Upper lobe of right lung (tissue), 1 donor: ENCODE measurements around the gene PLB1. TPM values are rescaled to one million over a fixed set of nuclear protein-coding genes. Genes with fewer than 3 reads are reported as not detected.
A peak's percentile ranks its signal among the peaks of the same experiment; 100 is the strongest.

Experiments
- ATAC-seq: fragments of 200-7000 bp; cut with Tn5 transposase; one replicate; pipeline ENCODE4 v1.9.1; 2020; ENCODE audit warnings: mild to moderate bottlenecking, moderate library complexity
- DNase-seq: peaks from one replicate; pipeline ENCODE4 v3.0.0-alpha.2; 2020
- H3K27ac ChIP-seq: fragments of 200-600 bp; one replicate; pipeline ENCODE4 v1.8.0; 2022
- H3K27me3 ChIP-seq: fragments of 200-600 bp; one replicate; pipeline ENCODE4 v1.8.0; 2022; ENCODE audit warnings: mild to moderate bottlenecking
- H3K36me3 ChIP-seq: fragments of 200-600 bp; one replicate; pipeline ENCODE4 v1.8.0; 2022
- H3K4me1 ChIP-seq: fragments of 200-600 bp; one replicate; pipeline ENCODE4 v1.8.0; 2022
- H3K4me3 ChIP-seq: fragments of 200-600 bp; one replicate; pipeline ENCODE4 v1.8.0; 2022; ENCODE audit warnings: mild to moderate bottlenecking
- H3K9me3 ChIP-seq: fragments of 200-600 bp; one replicate; pipeline ENCODE4 v1.8.0; 2022
- intact Hi-C: fragments of 100-400 bp; cut with DNase I; formaldehyde crosslinking; loops from one replicate; pipeline ENCODE4 v1.11.0; 2022
- total RNA-seq: library from RNA; stranded (reverse); fragmentation: NEBNext Ultra II Directional; extraction: Animal tissue kit (Norgen Biotek cat#: 25700); gene quantifications from one replicate; pipeline ENCODE4 v1.2.1, GENCODE V29; 2021
- TF ChIP-seq, protein P1 (sequence below): fragments of 200-600 bp; IDR thresholded peaks from one replicate; pipeline ENCODE4 v1.8.0; 2022; ENCODE audit warnings: antibody characterized with exemption
- donor health status: DM: no; HTN: yes; CAD: no; lungs with severe emphysema.

PLB1 gene
- total RNA-seq, 1 donor from 2014 or later = 4.2 TPM

DNA sequence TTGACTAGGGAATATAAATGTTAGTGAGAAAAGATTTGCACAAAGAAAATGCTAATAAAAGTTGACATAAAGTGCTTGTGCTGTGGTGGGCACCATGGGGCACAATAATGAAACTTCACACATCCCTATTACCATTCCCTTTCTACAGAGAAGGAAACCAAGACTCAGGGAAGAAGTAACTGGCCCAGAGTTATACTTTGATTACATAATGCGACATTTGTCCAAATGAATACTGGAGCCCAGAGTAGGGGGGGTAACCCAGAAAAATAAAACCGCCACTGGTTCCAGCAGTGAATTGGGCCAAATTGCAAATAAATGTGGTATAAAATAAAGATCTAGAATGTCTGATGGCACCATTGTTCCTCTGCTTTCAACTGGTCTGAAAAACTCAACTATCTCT is 149.7 kb downstream of the PLB1 start:
- intact Hi-C loops = no loop called here
- TF ChIP-seq, protein P1, sequence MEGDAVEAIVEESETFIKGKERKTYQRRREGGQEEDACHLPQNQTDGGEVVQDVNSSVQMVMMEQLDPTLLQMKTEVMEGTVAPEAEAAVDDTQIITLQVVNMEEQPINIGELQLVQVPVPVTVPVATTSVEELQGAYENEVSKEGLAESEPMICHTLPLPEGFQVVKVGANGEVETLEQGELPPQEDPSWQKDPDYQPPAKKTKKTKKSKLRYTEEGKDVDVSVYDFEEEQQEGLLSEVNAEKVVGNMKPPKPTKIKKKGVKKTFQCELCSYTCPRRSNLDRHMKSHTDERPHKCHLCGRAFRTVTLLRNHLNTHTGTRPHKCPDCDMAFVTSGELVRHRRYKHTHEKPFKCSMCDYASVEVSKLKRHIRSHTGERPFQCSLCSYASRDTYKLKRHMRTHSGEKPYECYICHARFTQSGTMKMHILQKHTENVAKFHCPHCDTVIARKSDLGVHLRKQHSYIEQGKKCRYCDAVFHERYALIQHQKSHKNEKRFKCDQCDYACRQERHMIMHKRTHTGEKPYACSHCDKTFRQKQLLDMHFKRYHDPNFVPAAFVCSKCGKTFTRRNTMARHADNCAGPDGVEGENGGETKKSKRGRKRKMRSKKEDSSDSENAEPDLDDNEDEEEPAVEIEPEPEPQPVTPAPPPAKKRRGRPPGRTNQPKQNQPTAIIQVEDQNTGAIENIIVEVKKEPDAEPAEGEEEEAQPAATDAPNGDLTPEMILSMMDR = no peak
- Histone ChIP-seq H3K27ac (peak overlapping the region; percentile 60), H3K4me1 (peaks cover 5% of the 10 kb centered on the region), H3K36me3 (no peaks in the 10 kb centered on the region), H3K4me3 (no peak overlapping the region), H3K9me3 (no peaks in the 10 kb centered on the region), H3K27me3 (no peaks in the 10 kb centered on the region)
- no peak for ATAC-seq
- DNase-seq = no peak

DNA sequence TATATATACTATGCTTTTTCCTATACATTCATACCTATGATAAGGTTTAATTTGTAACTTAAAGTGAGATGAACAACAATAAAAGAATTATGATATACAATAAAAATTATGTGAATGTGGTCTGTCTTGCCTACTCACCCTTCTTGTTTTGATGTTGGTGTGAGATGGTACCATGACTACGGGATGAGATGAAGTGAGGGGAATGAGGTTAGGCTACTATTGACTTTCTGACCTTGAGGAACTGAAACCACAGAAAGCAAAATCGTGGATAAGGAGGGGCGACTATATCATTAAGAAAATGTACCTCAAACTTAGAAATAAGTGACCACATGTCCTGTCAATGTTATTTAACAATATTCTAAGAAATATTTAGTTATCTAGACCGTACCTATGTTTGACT is 151.8 kb downstream of the PLB1 start:
- no peak overlapping the region for H3K4me3 ChIP-seq
- no peaks in the 10 kb centered on the region for H3K9me3 ChIP-seq
- intact Hi-C loops = no loop called here
- H3K36me3 ChIP-seq = no peaks in the 10 kb centered on the region
- peaks cover 5% of the 10 kb centered on the region for H3K4me1 ChIP-seq
- no peak overlapping the region for H3K27ac ChIP-seq
- H3K27me3 ChIP-seq = no peaks in the 10 kb centered on the region
- TF ChIP-seq, protein P1 = no peak
- DNase-seq (no peak), ATAC-seq (no peak)

DNA sequence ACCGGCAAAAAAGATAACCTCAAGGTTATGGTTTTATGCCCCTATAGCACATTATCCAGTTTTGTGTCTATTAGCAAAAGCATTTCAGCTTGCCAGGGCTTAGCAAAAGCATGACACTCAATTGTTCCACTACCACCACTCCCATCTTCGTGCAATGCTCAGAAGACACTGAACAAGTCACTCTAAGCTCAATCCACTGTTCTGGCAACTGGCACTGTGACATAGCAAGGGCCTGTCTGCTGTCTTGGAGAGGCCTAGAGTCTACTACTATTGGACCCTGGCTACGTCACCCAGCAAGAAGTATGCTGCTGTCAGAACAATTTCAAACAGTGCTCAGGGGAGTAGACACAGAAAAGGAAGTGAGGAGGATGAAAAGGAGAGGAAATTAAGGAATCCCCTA is 152.3 kb downstream of the PLB1 start:
- ATAC-seq (peak; percentile 64), DNase-seq (no peak)
- no peak overlapping the region for H3K27ac ChIP-seq
- TF ChIP-seq, protein P1 = no peak
- intact Hi-C loops = no loop called here
- no peaks in the 10 kb centered on the region for H3K27me3 ChIP-seq
- no peak overlapping the region for H3K4me3 ChIP-seq
- no peaks in the 10 kb centered on the region for H3K36me3 ChIP-seq
- peaks cover 5% of the 10 kb centered on the region for H3K4me1 ChIP-seq
- H3K9me3 ChIP-seq = no peaks in the 10 kb centered on the region

DNA sequence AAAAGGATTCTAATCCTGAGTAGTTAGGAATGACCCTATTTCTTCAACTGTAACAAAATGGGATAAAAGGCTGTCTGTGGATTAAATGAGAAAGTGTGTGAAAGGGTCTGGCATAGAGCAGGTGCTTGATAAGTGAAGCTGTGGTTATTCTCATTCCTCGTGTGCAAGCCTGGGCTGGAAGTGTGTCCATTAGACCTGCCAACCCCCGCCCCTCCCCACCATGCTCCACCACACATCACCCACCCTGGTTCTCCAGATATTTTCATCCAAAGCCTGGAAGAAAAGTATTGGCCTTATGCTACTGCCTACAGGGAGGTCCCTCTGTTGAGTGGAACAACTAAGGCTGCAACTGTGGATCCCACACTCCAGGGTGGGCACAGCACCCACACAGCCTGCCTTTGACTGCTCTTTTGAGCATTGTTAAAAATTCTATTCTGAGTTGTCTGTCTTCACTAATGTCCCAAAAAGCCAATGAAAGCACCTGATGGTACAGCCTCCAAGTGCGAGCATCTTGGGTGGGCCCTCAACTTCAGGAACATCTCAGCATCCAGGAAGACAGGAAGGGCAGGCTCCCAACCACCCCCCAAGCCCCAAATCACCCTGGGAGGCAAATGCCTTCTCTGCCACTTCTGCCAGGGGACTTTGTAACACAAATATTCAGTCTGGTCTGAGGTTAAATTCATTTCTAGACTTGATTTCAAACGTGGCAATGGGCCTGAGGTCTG is 153.0 kb downstream of the PLB1 start:
- intact Hi-C loops = no loop called here
- peaks cover 5% of the 10 kb centered on the region for H3K4me1 ChIP-seq
- no peaks in the 10 kb centered on the region for H3K36me3 ChIP-seq
- no peaks in the 10 kb centered on the region for H3K27me3 ChIP-seq
- no peaks in the 10 kb centered on the region for H3K9me3 ChIP-seq
- no peak overlapping the region for H3K4me3 ChIP-seq
- H3K27ac ChIP-seq = no peak overlapping the region
- DNase-seq (no peak), ATAC-seq (no peak)
- TF ChIP-seq, protein P1 = no peak

DNA sequence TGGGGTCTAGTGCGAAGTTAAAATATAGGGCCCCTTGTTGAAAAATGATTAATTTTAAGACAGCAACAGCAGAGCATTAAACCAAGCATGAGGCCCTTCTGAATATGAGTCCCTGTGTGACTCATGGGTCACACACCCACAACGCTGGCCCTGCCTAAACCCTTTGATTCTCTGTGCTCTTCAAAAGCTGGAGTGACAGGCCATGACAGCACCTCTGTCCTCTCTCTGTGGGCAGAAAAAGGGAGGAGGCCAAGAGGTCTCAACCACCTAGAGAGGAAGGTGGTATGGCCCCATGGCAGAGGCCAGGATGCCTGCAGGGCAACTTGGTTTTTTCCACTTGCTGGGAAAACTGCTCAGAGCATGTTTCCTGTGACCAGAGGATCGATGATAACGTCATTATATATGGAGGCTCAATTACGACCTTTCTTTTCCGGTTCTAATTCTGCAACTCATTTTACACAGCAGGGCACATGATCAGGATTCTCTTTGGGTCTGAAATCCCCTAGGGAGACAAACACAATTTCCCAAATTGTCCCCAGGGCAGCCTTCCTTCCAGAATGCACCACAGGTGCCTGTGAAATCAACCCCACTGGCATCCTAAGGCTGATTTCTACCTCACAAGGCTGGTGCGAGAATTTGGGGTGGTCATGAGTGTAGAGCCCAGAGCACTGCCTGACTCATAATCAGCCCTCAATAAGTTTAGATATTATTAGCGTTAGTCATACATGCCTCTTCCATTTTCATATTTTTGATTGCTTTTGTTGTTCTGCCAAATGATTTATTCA is 153.8 kb downstream of the PLB1 start:
- Histone ChIP-seq H3K36me3 (no peaks in the 10 kb centered on the region), H3K9me3 (no peaks in the 10 kb centered on the region), H3K27ac (no peak overlapping the region), H3K4me1 (no peaks in the 10 kb centered on the region), H3K4me3 (no peak overlapping the region), H3K27me3 (no peaks in the 10 kb centered on the region)
- TF ChIP-seq, protein P1 = no peak
- intact Hi-C loops = no loop called here
- DNase-seq (no peak), ATAC-seq (no peak)
